WTC11 (cell line): ENCODE results near the gene EVL.

Experiments
- ARID4B ChIP-seq: sonication (generic); formaldehyde crosslinking; IDR thresholded peaks from 2 replicates; pipeline ENCODE4 v1.8.0; 2023; ENCODE audit warnings: missing genetic modification reagents, mild to moderate bottlenecking, borderline replicate concordance
- CBFB ChIP-seq: sonication (generic); formaldehyde crosslinking; IDR thresholded peaks from 2 replicates; pipeline ENCODE4 v1.8.1; 2022; ENCODE audit warnings: mild to moderate bottlenecking, low read depth, missing genetic modification reagents
- CREB1 ChIP-seq: sonication (generic); formaldehyde crosslinking; IDR thresholded peaks from 2 replicates; pipeline ENCODE4 v1.8.0; 2023; ENCODE audit warnings: mild to moderate bottlenecking, missing genetic modification reagents
- CTCF ChIP-seq: fragments of 200-600 bp; IDR thresholded peaks from 2 replicates; pipeline ENCODE4 v1.8.0; 2022; ENCODE audit warnings: antibody characterized with exemption
- E2F5 ChIP-seq: sonication (generic); formaldehyde crosslinking; IDR thresholded peaks from 2 replicates; pipeline ENCODE4 v1.8.1; 2022; ENCODE audit warnings: mild to moderate bottlenecking, moderate library complexity, missing genetic modification reagents
- FOXP1 ChIP-seq: sonication (generic); formaldehyde crosslinking; IDR thresholded peaks from 2 replicates; pipeline ENCODE4 v1.8.0; 2022; ENCODE audit warnings: missing genetic modification reagents, mild to moderate bottlenecking, moderate library complexity, borderline replicate concordance
- FOXP4 ChIP-seq: sonication (generic); formaldehyde crosslinking; IDR thresholded peaks from 2 replicates; pipeline ENCODE4 v1.8.0; 2022; ENCODE audit warnings: mild to moderate bottlenecking, missing genetic modification reagents
- RELA ChIP-seq: sonication (generic); formaldehyde crosslinking; IDR thresholded peaks from 2 replicates; pipeline ENCODE4 v1.8.1; 2022; ENCODE audit warnings: missing genetic modification reagents, mild to moderate bottlenecking, borderline replicate concordance
- STAT6 ChIP-seq: sonication (generic); formaldehyde crosslinking; conservative IDR thresholded peaks from 2 replicates; pipeline ENCODE4 v1.8.1; 2023; ENCODE audit warnings: mild to moderate bottlenecking, low read depth, missing genetic modification reagents, moderate library complexity
- TEAD4 ChIP-seq: sonication (generic); formaldehyde crosslinking; IDR thresholded peaks from 2 replicates; pipeline ENCODE4 v1.8.0; 2022; ENCODE audit warnings: mild to moderate bottlenecking, missing genetic modification reagents
- USF2 ChIP-seq: sonication (generic); formaldehyde crosslinking; IDR thresholded peaks from 2 replicates; pipeline ENCODE4 v1.8.1; 2023; ENCODE audit warnings: mild to moderate bottlenecking, missing genetic modification reagents, moderate library complexity
- ZBTB21 ChIP-seq: sonication (generic); formaldehyde crosslinking; IDR thresholded peaks from 2 replicates; pipeline ENCODE4 v1.8.1; 2023; ENCODE audit warnings: mild to moderate bottlenecking, missing genetic modification reagents, borderline replicate concordance
- ZBTB43 ChIP-seq: sonication (generic); formaldehyde crosslinking; IDR thresholded peaks from 2 replicates; pipeline ENCODE4 v1.8.1; 2023; ENCODE audit warnings: mild to moderate bottlenecking, missing genetic modification reagents
- ZNF416 ChIP-seq: fragments of 250-450 bp; sonication (Bioruptor Pico); IDR thresholded peaks from 2 replicates; pipeline ENCODE4 v1.9.0; 2021; ENCODE audit warnings: mild to moderate bottlenecking, inconsistent platforms

GRCh38 chr14:100159865-100160533 is 94.8 kb downstream of the EVL start:
- TF ChIP-seq FOXP4 (no peak), CTCF (no peak), ZNF416 (CRISPR knock-in tag) (no peak), CREB1 (CRISPR knock-in tag) (no peak), ZBTB21 (CRISPR knock-in tag) (no peak), E2F5 (CRISPR knock-in tag) (no peak), FOXP1 (CRISPR knock-in tag) (no peak), ZBTB43 (CRISPR knock-in tag) (no peak), TEAD4 (CRISPR knock-in tag) (no peak), USF2 (CRISPR knock-in tag) (no peak), ARID4B (CRISPR knock-in tag) (no peak), STAT6 (no peak), CBFB (CRISPR knock-in tag) (no peak), RELA (no peak)
